DMS114 treated with DMSO at 0.1 percent for 48 hours (cell line): ENCODE data around the gene ROBO4.
A peak's percentile ranks its signal among the peaks of the same experiment; 100 is the strongest.

Experiments
- DNase-seq: peaks from one replicate; lab custom pipeline; 2025; ENCODE audit not compliant: unreplicated experiment; lab: John Stamatoyannopoulos, UW

ROBO4 gene

DNA sequence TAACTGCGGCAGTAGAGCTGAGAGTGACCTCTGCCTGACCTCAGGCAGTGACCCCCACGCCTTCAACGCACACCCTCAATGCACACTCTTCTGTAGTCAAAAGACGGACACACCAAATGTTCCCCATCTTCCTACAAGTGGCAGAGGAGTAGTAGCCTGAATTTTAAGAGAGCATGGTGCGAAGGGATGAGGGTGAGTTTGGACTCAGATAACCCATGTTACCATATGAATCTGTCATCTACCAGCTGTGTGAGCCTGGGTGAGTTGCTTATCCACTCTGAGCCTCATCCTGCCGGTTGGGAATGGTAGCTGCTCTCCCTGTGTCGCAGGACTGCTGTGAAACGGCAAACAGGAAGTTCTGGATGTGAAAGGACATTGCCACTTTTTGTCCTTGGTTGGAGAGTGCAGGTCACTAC, 53.0 kb downstream of the ROBO4 start:
- no peak for DNase-seq

DNA sequence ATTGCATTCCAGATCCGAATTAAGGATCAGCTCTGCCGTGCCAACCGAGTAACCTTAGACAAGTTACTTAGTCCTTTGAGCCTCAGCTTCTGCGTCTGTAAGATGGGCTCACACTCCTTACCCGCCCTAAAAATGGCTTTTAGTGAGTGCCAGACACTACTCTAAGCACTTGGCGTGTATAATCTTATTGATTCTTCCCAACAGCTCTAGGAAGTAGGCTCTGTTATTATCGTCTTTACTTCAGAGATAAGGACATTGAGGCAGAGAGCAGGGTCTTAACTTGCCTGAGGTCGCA, 54.1 kb downstream of the ROBO4 start:
- DNase-seq, result no peak

DNA sequence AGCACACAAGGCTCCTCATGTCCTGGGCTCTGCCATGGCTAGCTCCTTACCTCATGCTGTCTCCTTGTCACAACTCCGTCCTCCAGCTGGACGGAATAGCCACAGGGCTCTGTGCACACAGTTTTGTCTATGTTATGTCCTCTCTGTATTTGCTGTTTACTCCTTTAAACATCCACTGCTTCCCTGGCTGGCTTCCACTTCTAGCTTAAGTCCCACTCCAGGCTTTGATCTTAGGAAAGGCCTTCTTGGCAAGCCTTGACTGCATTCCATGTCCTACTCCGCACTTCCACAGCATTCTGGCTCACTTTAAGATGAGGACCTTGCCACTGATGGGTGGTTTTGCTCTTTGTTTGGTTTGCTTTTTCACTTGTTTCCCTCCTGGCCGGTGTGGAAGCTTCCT, 55.4 kb downstream of the ROBO4 start:
- no peak for DNase-seq

DNA sequence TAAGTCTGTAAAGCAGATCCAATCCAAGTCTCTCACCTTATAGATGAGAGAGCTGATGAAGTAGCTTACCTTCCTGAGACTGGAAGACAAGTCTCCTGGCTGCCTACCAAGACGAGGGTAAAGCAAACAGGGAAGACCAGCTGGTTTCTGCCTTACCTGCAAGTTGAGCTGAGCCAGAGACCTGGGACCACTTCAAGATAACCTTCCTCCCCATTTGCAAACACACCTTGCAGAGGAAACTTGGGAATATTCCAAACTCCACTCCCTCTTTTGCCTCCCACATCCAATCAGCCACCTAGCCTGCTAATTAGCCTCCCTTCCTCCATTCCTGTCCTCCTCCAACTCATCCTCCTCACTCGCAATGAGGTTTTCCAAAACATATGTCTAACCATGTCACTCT, 55.8 kb downstream of the ROBO4 start:
- DNase-seq, result no peak

DNA sequence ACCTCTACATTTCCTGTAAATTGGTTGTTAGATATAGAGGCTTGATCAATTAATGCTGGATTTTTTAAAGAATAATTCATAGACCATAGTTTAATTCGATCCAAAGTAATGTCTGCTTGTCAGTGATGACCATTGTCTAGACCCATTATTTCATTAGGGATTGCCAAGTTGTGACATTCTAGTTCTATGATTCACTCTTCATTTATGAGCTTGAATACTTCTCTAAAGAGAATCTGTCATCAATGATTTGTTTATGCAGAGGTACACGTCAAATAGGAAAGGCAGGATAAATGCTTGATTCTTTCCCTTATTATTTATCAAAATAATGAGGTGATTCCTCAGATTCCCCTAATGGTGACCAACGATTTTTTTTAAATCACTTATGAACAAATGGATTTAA, 56.5 kb downstream of the ROBO4 start:
- no peak for DNase-seq

DNA sequence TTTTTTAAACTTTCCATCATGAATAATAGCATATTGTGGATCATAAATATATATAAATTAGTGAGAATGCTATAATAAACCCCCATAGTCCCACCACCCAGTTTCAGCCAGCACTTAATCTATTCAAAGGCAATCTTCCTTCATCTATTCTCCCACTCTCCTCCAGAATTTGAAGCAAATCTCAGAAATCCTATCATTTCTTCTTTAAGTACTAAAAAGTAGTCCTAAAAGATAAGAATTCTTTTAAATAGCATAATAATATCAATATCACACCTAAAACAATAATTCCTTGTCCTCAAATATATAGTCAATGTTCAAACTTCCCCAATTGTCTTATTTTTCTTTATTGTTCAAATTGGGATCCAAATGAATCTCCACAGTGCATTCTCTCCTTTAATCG, 57.0 kb downstream of the ROBO4 start:
- DNase-seq, result no peak

DNA sequence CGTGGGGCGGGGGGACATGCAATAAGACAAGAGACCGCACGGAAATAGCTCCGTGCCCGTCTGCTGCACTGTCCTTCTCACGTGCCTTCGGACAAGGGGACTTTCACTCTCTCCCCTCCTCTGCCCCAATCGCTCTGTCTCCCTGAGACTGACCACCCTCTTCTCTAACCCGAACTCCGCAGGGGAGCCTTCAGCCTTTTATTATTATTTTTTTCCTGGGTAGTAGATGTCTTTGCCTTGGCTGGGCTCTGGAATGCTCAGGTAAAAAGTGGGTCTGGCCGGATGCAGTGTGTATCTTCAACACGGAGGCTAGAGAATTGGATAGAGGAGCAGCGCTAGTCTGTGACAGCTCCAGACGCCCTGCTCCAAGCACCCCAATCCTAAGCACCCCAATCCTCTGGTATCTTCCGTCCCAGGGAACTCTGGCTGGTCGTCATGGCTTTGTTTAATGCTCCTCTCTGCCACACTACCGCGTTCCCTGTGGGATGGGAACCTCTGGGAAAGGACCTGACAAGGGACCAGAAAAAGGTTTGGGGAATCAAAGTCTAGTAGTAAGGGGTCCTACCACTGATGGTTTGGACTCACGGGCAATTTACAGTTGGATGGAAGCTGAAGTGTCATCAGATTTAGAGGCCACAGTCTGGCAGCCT, 57.6 kb downstream of the ROBO4 start:
- DNase-seq, result no peak

DNA sequence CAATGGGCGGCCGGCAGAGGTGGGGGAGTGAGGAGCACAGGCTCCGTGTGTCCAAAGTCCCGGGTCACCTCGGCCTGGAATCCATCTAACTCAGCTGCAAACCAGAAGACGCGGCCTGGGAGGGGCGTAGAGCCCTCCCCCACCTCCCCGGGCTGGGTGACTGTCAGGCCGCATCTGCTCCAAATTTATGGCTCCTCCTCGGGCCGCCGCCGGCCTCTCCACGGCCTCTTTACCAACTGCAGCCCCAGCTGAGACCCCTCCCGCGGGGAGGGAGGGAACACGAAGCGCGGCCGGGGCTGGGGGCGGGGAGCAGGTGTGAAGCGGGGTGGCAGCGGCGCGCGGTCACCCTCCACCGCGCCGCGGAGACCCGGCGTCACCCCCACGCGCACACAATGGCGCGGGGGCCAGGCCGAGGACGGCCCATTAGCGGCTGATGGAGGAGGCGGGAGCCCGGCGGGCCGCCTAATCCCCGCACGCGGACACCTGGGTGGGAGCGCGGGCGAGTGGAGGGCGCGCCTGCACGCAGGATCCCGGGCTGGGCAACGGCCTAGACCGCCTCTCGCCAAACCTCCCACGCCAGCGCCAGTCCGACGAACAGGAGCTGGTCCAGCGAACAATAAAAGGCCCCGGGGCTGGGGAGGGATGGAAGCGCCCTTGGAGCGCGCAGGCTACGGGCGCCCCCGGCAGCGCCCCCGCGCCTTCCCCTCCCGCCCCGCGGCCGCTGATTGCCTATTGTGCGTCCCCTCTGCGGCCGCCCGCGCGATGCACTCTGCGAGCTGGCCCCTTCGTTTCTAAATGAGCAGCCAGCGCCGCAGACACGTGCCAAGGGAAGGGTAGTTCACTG, 58.3 kb downstream of the ROBO4 start:
- no peak for DNase-seq

DNA sequence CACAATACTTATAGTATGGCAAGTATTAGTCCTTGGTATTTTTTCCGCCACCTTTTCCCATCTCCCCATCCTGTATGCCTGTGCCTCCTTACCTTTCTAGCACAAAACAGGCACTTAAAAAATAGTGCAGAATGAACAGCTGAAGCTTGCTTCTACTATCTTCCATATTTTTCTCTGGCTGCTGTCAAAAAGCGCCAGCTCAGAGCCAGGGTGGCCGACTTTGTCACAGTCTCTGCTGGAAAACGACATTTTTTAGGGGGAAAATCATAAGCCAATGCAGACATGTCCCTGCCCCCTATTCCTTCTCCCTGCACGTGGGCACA, 58.9 kb downstream of the ROBO4 start:
- DNase-seq, result no peak

DNA sequence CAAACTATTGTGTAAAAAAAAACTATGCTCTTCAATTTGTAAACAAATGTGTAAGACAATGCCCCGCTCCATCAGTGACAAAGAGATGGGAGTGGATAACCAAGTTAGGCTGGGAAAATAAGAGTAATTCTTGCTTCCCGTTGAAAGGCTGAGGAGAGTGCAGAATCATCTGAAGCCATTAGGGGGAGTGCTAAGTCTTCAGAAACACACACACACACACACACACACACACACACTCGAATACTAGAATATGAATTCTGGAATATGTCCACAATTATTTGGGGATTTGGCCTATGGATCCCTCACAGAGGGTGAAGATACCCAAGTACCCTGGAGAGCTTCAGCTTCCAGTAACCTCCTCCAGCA, 60.2 kb downstream of the ROBO4 start:
- DNase-seq, result peak; percentile 74

DNA sequence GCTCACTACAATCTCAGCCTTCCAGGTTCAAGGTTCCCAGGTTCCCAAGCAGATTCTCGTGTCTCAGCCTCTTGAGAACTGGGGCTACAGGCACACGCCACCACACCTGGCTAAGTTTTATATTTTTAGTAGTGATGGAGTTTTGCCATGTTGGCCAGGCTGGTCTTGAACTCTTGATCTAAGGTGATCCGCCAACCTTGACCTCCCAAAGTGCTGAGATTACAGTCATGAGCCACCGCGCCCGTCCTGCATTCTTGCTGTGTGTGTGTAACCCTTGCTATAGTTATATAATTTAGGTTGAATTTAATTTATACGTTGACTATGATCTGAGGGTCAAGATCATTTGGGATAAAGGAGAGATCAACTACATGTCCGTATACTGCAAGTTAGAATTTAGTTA, 61.7 kb downstream of the ROBO4 start:
- no peak for DNase-seq

DNA sequence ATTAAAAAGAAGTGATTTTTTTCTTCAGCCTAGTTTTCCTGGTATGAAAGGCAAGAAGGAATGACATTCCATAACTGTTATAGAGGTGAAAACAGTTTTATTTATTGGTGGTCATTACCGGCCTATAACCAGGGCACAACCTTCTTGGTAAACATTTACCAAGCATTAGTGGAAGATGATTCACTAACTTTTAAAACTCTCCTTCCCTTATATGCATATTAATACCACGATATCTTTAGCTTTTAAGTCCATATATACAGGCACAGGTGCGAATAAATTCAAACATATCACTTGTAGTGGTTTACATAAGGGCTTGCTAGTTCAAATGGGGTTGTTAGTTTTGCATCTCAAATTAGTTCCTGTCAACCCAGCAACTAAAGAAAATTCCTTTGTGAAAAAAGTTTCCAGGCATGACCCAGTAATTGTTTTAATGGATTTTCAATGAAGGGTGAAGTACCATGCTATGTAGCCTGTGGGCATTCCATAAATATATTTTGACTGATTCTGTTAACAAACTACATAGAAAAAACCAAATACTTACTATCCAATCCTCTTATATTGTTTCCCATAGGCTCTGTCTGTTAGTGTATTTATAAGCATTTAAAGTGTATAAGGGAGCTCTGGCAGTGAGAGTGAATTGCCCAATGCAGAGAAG, 63.0 kb downstream of the ROBO4 start:
- DNase-seq, result no peak
